Measurements from ENCODE around the gene SIVA1.

The SIVA1 gene, protein sequence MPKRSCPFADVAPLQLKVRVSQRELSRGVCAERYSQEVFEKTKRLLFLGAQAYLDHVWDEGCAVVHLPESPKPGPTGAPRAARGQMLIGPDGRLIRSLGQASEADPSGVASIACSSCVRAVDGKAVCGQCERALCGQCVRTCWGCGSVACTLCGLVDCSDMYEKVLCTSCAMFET

DNA sequence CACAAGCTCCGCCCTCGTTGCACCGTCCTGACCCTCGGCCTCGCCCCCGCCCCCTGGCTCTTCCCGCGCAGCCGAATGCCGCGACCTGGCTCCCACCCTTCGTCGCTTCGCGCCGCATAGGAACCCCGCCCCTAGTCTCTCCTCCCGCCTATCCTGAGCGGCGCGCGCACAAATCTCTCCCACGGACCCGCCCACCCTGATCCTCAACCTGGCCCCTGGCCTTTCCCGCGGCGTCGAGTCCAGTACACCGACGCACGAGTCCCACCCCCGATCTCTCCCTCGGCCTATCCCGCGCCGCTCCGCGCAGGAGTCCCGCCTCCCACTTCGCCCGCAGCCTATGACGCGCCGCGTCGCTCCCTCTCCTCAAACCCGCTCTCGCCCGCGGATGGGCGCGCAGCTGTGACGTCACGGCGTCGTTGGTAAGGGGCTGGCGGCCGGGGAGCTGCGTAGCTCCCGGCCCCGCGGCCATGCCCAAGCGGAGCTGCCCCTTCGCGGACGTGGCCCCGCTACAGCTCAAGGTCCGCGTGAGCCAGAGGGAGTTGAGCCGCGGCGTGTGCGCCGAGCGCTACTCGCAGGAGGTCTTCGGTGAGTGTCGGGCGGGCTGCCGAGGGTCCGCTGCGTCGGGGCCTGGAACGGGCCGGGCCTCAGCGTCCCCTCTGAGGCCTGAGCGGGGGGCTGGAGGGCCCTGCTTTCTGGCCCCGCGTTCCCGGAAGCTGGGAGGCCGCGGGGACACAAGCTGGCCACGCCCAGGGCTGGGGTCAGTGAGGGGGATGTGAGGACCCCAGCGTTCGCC, at the start of gene SIVA1:
SIVA1 (plus strand) TSS at position 413 of the 793 bp plus-strand sequence; CDS start at position 468, 55 bp downstream.
- peak; percentile 99 for DNase-seq

GRCh38 chr14:104703269-104703668, 49.7 kb upstream of the SIVA1 start:
- DNase-seq, result no peak

- DNase-seq, result no peak
Observed at GRCh38 chr14:104704252-104704651, 48.7 kb upstream of the SIVA1 start.

DNA sequence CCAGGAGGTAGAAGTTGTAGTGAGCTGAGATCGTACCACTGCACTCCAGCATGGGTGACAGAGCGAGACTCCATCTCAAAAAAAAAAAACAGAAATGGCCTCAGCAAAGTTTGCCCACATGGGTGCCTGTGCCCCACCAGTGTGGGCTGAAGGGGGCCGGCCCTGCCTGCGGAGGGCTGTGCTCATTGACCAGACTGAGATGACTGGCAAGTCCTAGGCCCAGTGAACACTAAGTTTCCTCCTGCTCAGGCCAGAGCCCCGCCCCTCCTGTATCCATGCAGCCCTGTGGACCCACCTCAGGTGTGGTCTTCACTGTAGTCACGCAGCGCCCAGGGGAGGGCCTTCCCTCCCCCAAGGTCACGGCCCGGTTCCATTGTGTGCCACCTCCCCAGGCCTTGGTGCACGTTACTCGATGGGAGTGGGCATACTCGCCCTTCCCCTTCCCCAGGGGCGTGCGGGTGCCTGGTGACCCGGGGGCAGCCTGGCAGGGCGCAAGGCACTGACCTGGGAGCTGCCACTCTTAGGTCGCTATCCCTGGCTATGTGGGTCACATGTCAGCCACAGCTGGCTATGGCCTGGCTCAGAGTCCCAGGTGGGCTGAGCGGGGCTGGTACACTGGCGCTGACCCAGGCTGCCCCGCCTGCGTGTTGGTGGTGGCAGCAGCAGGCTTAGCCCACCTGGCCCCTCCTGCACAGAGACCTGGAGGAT, 47.5 kb upstream of the SIVA1 start:
- DNase-seq, result no peak

GRCh38 chr14:104706733-104707607, 46.0 kb upstream of the SIVA1 start:
- DNase-seq, result no peak

DNA sequence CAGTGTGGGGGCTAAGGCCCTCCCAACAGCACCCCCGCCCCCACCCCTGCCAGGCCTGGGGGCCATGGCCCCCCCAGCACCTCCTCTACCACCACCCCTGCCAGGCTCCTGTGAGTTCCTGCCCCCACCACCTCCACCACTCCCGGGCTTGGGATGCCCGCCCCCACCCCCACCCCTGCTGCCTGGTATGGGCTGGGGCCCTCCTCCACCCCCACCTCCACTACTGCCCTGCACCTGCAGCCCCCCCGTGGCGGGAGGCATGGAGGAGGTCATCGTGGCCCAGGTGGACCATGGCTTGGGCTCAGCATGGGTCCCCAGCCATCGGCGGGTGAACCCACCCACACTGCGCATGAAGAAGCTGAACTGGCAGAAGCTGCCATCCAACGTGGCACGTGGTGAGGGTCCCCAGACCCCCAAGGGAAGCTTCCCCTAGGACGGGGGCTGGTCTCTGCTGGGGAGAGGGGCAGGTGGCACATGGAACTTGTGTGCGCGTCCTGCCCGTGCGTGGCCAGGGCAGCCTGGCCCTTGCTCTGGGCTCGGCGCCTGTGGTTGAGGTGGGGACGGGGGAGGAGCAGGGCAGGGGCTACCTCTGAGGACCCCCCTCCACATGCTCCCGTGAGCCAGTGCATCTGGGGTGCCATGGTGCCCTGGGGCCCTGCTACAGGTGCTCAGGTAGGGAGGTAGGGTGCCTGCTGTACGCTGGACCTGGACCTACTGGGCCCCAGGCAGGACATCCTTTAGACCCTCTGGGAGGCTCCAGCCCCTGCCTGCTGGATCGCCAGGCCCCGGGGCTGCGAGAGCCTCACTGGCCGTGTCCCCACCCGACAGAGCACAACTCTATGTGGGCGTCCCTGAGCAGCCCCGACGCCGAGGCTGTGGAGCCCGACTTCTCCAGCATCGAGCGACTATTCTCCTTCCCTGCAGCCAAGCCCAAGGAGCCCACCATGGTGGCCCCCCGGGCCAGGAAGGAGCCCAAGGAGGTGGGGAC, 45.0 kb upstream of the SIVA1 start:
- no peak for DNase-seq

DNA sequence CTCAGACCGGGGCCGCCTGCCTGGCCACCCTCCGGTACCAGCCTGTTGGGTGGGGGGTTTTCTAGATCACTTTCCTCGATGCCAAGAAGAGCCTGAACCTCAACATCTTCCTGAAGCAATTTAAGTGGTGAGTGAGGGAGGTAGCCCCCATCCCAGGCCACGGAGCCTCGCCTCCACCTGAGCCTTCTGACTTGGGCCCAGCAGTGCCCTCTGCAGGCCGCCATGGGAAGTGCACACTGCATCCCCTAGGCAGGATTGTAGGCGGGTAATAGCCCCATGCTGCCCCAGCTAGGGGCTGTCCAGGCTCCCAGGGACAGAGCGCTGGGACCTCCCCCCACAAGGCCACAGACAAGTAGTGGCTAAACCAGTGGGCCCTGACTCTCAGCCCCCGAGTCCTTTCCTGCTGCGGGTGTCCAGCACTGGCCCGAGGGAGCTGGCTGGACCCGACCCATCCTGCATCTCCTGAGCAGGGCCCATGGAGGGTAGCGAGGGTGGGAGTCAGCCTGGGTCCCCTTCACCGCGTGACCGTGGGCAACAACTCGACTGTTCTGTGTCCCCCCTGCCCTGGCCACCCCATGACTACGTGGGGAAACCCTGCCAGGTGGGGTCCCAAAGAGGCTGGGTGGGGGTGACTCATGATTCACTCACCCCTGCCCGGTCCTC, 44.2 kb upstream of the SIVA1 start:
- no peak for DNase-seq

GRCh38 chr14:104709387-104710039, 43.4 kb upstream of the SIVA1 start:
- DNase-seq, result no peak

- no peak for DNase-seq
Observed at GRCh38 chr14:104710071-104710735, 42.7 kb upstream of the SIVA1 start.

DNA sequence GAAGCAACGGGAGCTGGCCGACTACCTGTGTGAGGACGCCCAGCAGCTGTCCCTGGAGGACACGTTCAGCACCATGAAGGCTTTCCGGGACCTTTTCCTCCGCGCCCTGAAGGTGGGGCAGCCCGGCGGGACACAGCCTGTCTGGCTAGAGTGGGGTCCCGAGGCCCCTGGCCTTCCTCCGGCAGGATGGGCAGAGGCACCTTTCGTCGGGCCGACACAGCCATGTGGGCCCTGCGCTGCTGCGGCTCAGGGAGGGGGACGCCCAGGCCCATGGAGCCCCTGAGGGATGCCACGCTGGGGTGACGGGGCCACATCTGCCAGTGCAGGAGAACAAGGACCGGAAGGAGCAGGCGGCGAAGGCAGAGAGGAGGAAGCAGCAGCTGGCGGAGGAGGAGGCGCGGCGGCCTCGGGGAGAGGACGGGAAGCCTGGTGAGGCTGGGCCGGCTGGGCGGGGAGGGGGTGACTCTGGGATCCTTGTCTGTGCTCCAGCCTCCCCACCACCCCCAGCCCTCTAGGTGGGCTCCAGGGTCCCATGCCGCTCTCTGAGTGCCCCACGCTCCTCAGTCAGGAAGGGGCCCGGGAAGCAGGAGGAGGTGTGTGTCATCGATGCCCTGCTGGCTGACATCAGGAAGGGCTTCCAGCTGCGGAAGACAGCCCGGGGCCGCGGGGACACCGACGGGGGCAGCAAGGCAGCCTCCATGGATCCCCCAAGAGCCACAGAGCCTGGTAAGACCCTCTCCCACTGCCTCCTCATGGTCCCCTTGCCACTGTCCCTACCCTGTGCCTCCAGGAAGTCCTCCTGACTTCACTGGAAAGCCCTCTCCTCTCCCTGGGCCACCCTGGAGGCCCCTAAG, 39.8 kb upstream of the SIVA1 start:
- DNase-seq, result no peak

GRCh38 chr14:104714066-104714465, 38.9 kb upstream of the SIVA1 start:
- DNase-seq, result no peak

DNA sequence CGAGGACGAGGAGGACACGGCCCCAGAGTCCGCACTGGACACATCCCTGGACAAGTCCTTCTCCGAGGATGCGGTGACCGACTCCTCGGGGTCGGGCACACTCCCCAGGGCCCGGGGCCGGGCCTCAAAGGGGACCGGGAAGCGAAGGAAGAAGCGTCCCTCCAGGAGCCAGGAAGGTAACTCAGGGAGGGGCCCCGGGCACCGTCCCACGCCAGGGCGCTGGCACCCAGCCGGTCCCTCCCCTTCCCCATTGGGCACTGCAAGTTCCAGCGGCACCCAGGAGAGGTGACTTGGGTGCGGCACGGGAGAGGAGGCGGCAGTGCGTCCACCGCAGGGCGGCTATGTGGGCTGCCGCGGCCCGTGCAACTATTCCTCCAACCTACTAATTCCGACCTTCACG, 38.3 kb upstream of the SIVA1 start:
- DNase-seq, result no peak

- DNase-seq, result no peak
Observed at GRCh38 chr14:104715416-104715815, 37.5 kb upstream of the SIVA1 start.

DNA sequence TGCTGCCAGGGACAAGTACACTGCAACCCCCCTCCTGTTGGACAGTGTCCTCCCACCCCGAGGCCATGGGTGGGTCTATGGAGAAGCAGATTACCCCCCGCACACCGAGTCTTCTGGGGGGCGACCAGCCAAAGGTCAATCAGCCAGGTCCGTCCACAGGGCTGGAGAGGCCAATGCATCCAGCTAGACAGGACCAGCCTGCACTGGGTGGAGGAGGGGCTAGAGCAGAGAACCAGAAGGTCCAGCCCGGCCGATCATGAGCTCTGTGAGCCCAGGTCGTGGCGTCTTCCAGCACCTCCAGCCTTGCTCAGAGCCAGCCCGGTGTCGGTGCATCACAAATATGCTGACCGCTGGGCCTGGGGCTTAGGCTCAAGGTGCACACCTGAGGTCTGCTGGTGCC, 37.1 kb upstream of the SIVA1 start:
- DNase-seq, result no peak

DNA sequence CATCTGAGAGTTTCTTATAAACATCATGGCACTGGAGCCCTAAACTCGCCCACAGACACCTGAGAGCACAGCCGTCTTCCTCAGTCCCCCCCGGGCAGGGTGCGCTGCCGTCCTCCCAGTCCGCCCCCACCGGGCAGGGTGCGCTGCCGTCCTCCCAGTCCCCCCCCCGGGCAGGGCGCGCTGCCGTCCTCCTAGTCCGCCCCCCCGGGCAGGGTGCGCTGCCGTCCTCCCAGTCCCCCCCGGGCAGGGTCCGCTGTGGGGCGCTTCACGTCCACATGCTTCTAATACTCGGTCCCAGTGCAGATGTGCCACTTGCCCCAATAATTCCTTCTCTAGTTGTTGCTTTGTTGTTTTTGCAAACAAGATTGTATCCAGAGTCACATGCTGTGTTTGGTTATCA, 35.8 kb upstream of the SIVA1 start:
- DNase-seq, result no peak

DNA sequence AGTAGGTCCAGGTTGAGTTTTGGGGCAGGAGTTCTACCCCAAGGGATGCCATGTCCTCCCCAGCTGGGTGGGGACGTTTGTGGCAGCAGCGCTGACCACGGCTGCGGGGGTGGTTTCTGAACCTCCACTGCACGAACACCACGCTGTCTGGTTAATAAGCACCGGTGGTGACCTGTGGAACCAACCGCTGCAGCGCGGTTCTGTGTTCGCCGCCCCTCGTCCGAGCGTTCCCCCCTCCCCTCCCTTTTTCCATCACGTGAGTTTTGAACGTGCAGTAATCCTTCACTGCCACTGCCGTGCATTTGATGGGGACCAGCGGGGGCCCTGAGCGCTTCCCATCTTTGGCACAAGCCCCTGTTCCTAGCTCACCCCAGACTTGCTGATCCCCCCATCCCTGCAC, 35.3 kb upstream of the SIVA1 start:
- DNase-seq, result no peak

DNA sequence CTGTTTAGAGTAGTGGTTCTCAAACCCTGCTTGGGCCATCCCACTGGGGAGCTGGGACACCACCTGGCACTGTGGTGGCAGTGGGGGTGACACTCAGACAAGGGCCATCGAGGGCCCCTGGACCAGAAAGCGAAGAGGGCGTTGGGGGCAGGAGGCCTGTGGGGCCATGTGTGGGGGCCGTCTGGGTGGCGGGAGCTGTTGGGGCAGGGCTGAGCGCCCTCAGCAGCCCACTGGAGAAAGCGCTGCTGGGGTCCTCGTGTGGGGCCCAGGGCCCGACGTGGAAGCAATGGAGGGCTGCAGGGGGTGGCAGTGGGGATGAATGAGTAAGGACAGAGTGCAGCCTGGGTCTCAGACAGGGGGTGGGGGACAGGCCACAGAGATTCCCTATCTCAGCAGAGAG, 34.8 kb upstream of the SIVA1 start:
- no peak for DNase-seq

DNA sequence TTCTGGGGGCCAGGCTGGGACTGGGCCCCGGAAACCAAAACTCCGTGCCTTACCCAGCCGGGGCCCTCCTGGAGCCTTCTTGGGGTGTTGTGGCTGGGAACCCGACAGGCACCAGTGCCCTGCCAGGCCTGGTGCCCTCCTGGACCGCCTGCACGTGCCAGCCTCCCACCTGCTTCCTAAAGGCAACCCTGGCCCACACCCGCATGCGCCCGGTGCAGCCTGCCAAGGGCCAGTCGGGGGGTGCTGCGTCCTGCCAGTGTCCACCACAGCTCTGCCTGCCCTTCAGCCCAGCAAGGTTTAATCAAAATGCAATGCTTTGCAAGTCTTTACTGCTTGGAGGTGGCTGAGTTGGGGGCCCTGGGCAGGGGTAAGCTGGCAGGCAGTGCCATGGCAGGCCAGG, 34.1 kb upstream of the SIVA1 start:
- no peak for DNase-seq

DNA sequence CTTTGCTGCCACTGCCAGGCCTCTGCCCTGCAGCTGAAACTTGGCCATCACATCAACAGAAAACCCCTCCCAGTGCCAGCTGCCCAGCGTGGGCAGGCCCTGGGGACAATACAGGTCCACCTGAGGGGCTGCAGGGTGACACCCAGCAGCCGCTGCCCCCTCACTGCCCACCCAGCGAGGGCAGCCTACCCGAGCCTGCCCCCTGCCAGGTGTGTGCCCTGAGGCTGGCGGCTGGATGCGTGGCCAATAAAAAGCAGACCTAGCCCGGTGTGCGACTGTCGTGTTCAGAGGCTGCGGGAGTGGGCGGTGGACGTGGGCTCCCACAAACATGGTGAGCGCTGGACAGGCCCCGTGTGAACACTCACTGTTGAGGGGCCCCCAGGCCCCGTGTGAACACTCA, 33.6 kb upstream of the SIVA1 start:
- no peak for DNase-seq

Measured in SIG-M5 (cell line).